HepG2 (cell line): ENCODE data around the gene SEMA3B. TPM values are rescaled to one million over a fixed set of nuclear protein-coding genes. Genes with fewer than 3 reads are reported as not detected.
A peak's percentile ranks its signal among the peaks of the same experiment; 100 is the strongest.

Experiments used
- KDM2A ChIP-seq: sonication (generic); formaldehyde crosslinking; IDR thresholded peaks from 2 replicates; pipeline ENCODE4 v1.4.0; 2020; ENCODE audit warnings: low read depth, missing genetic modification reagents, borderline replicate concordance
- MZF1 ChIP-seq: sonication (generic); formaldehyde crosslinking; IDR thresholded peaks from 2 replicates; pipeline ENCODE4 v1.8.1; 2023; ENCODE audit warnings: mild to moderate bottlenecking, missing genetic modification reagents, borderline replicate concordance
- PCBP1 ChIP-seq: fragments of 200-400 bp; formaldehyde crosslinking; IDR thresholded peaks from 2 replicates; pipeline ENCODE4 v1.6.1; 2017; ENCODE audit warnings: mild to moderate bottlenecking, low read depth, low read length, borderline replicate concordance
- ZNF232 ChIP-seq: sonication (generic); formaldehyde crosslinking; IDR thresholded peaks from 2 replicates; pipeline ENCODE4 v1.4.0; 2020; ENCODE audit warnings: missing genetic modification reagents, borderline replicate concordance
- ZNF546 ChIP-seq: sonication (generic); formaldehyde crosslinking; conservative IDR thresholded peaks from 2 replicates; pipeline ENCODE4 v1.8.1; 2023; ENCODE audit warnings: mild to moderate bottlenecking, missing genetic modification reagents
- ZNF709 ChIP-seq: sonication (generic); formaldehyde crosslinking; IDR thresholded peaks from 2 replicates; pipeline ENCODE4 v1.5.0; 2020; ENCODE audit warnings: mild to moderate bottlenecking, missing genetic modification reagents
- polyA plus RNA-seq, 8 experiments: library from polyadenylated mRNA; depleted of rRNA in 3 of 8; stranded (reverse) in 7 of 8; unstranded in 1 of 8; fragments of >200 nt; fragmentation: Illumina TruSeq in 4 of 8; extraction: Trizol in 4 of 8; gene quantifications; 2 replicates each; pipeline versions ENCODE4 v1.2.1 to v1.2.3, GENCODE V29; 2011 to 2016; ENCODE audit warnings: low read depth in 4 of 8, missing spikeins in 1 of 8, mixed read lengths in 1 of 8; ENCODE audit not compliant: insufficient read depth in 1 of 8
- total RNA-seq, 5 experiments: library from RNA; depleted of rRNA; stranded (reverse); fragments of >200 nt; fragmentation: Illumina TruSeq; extraction: Trizol; gene quantifications; 2 replicates each; pipeline ENCODE4 v1.2.3, GENCODE V29; 2016; ENCODE audit warnings: low read depth in 1 of 5
- TF ChIP-seq, protein P1 (sequence below): IDR thresholded peaks from 2 replicates; pipeline ENCODE4 v1.6.1; 2012; ENCODE audit warnings: inconsistent platforms
- TF ChIP-seq, protein P2 (sequence below): sonication (generic); formaldehyde crosslinking; IDR thresholded peaks from 2 replicates; pipeline ENCODE4 v1.4.0; 2020; ENCODE audit warnings: missing genetic modification reagents
- TF ChIP-seq, protein P3 (sequence below): sonication (generic); formaldehyde crosslinking; IDR thresholded peaks from 2 replicates; pipeline ENCODE4 v1.4.0; 2020; ENCODE audit warnings: mild to moderate bottlenecking, low read depth, missing genetic modification reagents
- TF ChIP-seq, protein P4 (sequence below): sonication (generic); formaldehyde crosslinking; IDR thresholded peaks from 2 replicates; pipeline ENCODE4 v1.5.0; 2020; ENCODE audit warnings: mild to moderate bottlenecking, missing genetic modification reagents
- TF ChIP-seq, protein P5 (sequence below): sonication (generic); formaldehyde crosslinking; IDR thresholded peaks from 2 replicates; pipeline ENCODE4 v1.5.0; 2020; ENCODE audit warnings: missing genetic modification reagents
- TF ChIP-seq, protein P6 (sequence below): sonication (generic); formaldehyde crosslinking; IDR thresholded peaks from 2 replicates; pipeline ENCODE4 v1.5.1; 2020; ENCODE audit warnings: mild to moderate bottlenecking, missing genetic modification reagents, borderline replicate concordance

The SEMA3B gene
- total and polyA plus RNA-seq, 2 of the 13 experiments (the other 11 are each of a cell fraction or from before 2014, with no cell fraction given), result 93.2 to 158 TPM

DNA sequence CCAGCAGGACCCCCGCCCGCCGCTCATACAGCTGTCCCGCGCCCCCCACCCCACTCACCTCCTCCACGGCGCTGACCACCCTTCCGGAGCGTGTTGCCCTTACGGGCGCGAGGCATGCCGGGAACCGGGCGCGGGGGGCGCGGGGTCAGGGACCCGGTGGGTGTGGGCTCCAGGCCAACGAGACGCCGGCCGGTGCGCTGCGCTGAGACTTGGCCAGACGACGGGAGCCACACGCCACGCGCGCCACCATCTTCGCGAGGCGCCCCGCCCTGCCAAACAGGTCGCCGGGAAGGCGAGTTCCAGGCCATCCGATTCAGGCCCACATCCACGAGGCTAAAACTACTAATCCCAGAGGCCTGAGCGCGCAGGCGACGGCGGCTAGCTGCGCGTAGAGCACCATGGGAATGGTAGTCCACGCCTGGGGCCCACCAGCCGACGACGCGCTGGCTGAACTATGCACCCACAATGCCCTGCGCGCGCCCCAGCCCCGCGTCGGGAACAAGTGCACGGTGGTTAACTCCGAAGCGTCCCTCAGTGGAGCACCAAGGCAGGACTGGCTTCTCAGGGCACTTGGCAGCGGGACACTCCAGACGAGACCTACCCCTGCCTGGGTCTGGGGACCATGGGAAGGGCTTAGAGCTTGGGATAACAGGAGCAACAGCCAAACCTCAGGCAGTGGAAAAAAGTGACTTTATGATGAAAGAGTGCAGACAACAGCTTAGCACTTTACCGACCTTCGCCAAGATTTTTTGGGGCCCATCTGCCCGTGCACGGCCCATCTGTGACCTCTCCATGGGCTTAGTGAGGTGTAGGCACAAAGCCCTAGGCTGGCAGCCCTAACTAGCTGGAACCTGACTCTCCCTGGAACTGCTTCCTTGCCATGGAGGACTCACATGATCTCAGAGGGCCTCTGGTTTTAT lies 23.5 kb downstream of the SEMA3B start, which contains the start of gene IFRD2 (continued):
- TF ChIP-seq PCBP1, result 0 out of 2 replicates have a peak, but pooled peaks have one; percentile 65
- TF ChIP-seq, protein P1, sequence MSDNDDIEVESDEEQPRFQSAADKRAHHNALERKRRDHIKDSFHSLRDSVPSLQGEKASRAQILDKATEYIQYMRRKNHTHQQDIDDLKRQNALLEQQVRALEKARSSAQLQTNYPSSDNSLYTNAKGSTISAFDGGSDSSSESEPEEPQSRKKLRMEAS, result peak; percentile 76
- peak; percentile 97 for TF ChIP-seq KDM2A
- TF ChIP-seq, protein P2, sequence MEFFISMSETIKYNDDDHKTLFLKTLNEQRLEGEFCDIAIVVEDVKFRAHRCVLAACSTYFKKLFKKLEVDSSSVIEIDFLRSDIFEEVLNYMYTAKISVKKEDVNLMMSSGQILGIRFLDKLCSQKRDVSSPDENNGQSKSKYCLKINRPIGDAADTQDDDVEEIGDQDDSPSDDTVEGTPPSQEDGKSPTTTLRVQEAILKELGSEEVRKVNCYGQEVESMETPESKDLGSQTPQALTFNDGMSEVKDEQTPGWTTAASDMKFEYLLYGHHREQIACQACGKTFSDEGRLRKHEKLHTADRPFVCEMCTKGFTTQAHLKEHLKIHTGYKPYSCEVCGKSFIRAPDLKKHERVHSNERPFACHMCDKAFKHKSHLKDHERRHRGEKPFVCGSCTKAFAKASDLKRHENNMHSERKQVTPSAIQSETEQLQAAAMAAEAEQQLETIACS (CRISPR knock-in tag), result peak; percentile 79
- TF ChIP-seq, protein P3, sequence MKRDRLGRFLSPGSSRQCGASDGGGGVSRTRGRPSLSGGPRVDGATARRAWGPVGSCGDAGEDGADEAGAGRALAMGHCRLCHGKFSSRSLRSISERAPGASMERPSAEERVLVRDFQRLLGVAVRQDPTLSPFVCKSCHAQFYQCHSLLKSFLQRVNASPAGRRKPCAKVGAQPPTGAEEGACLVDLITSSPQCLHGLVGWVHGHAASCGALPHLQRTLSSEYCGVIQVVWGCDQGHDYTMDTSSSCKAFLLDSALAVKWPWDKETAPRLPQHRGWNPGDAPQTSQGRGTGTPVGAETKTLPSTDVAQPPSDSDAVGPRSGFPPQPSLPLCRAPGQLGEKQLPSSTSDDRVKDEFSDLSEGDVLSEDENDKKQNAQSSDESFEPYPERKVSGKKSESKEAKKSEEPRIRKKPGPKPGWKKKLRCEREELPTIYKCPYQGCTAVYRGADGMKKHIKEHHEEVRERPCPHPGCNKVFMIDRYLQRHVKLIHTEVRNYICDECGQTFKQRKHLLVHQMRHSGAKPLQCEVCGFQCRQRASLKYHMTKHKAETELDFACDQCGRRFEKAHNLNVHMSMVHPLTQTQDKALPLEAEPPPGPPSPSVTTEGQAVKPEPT (CRISPR knock-in tag), result no peak
- TF ChIP-seq ZNF232 (CRISPR knock-in tag), result no peak
- TF ChIP-seq, protein P4, sequence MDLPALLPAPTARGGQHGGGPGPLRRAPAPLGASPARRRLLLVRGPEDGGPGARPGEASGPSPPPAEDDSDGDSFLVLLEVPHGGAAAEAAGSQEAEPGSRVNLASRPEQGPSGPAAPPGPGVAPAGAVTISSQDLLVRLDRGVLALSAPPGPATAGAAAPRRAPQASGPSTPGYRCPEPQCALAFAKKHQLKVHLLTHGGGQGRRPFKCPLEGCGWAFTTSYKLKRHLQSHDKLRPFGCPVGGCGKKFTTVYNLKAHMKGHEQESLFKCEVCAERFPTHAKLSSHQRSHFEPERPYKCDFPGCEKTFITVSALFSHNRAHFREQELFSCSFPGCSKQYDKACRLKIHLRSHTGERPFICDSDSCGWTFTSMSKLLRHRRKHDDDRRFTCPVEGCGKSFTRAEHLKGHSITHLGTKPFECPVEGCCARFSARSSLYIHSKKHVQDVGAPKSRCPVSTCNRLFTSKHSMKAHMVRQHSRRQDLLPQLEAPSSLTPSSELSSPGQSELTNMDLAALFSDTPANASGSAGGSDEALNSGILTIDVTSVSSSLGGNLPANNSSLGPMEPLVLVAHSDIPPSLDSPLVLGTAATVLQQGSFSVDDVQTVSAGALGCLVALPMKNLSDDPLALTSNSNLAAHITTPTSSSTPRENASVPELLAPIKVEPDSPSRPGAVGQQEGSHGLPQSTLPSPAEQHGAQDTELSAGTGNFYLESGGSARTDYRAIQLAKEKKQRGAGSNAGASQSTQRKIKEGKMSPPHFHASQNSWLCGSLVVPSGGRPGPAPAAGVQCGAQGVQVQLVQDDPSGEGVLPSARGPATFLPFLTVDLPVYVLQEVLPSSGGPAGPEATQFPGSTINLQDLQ, result no peak
- TF ChIP-seq, protein P5, sequence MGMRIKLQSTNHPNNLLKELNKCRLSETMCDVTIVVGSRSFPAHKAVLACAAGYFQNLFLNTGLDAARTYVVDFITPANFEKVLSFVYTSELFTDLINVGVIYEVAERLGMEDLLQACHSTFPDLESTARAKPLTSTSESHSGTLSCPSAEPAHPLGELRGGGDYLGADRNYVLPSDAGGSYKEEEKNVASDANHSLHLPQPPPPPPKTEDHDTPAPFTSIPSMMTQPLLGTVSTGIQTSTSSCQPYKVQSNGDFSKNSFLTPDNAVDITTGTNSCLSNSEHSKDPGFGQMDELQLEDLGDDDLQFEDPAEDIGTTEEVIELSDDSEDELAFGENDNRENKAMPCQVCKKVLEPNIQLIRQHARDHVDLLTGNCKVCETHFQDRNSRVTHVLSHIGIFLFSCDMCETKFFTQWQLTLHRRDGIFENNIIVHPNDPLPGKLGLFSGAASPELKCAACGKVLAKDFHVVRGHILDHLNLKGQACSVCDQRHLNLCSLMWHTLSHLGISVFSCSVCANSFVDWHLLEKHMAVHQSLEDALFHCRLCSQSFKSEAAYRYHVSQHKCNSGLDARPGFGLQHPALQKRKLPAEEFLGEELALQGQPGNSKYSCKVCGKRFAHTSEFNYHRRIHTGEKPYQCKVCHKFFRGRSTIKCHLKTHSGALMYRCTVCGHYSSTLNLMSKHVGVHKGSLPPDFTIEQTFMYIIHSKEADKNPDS, result no peak
- TF ChIP-seq ZNF709, result peak; percentile 65; the same call in 1 of the 2 replicates
- TF ChIP-seq MZF1 (CRISPR knock-in tag), result no peak; the same call in 1 of the 2 replicates
- TF ChIP-seq, protein P6, sequence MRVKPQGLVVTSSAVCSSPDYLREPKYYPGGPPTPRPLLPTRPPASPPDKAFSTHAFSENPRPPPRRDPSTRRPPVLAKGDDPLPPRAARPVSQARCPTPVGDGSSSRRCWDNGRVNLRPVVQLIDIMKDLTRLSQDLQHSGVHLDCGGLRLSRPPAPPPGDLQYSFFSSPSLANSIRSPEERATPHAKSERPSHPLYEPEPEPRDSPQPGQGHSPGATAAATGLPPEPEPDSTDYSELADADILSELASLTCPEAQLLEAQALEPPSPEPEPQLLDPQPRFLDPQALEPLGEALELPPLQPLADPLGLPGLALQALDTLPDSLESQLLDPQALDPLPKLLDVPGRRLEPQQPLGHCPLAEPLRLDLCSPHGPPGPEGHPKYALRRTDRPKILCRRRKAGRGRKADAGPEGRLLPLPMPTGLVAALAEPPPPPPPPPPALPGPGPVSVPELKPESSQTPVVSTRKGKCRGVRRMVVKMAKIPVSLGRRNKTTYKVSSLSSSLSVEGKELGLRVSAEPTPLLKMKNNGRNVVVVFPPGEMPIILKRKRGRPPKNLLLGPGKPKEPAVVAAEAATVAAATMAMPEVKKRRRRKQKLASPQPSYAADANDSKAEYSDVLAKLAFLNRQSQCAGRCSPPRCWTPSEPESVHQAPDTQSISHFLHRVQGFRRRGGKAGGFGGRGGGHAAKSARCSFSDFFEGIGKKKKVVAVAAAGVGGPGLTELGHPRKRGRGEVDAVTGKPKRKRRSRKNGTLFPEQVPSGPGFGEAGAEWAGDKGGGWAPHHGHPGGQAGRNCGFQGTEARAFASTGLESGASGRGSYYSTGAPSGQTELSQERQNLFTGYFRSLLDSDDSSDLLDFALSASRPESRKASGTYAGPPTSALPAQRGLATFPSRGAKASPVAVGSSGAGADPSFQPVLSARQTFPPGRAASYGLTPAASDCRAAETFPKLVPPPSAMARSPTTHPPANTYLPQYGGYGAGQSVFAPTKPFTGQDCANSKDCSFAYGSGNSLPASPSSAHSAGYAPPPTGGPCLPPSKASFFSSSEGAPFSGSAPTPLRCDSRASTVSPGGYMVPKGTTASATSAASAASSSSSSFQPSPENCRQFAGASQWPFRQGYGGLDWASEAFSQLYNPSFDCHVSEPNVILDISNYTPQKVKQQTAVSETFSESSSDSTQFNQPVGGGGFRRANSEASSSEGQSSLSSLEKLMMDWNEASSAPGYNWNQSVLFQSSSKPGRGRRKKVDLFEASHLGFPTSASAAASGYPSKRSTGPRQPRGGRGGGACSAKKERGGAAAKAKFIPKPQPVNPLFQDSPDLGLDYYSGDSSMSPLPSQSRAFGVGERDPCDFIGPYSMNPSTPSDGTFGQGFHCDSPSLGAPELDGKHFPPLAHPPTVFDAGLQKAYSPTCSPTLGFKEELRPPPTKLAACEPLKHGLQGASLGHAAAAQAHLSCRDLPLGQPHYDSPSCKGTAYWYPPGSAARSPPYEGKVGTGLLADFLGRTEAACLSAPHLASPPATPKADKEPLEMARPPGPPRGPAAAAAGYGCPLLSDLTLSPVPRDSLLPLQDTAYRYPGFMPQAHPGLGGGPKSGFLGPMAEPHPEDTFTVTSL (CRISPR knock-in tag), result no peak
- TF ChIP-seq ZNF546 (CRISPR knock-in tag), result no peak
